ENCODE measurements around the gene PARD3B. TPM values are rescaled to one million over a fixed set of nuclear protein-coding genes. Genes with fewer than 3 reads are reported as not detected.

PARD3B gene
- total RNA-seq, 4 donors from 2014 or later = 6.5 to 17.3 (median 12.7) TPM

- intact Hi-C loops (cut with DNase I; ENCODE audit: low total_unique reads) = no loop called here
- 46 to 57% methylated on average over 5 of the region's 5 CpGs for WGBS, 2 donors
- DNase-seq (ENCODE audit: low spot score in 2 of 2) = no peak
- H3K4me3 ChIP-seq (ENCODE audit: low read depth, poor library complexity, severe bottlenecking) = no peak overlapping the region
- TF ChIP-seq CTCF (IDR thresholded peaks at IDR 0.05) = no peak
- no peak for TF ChIP-seq POLR2A (IDR thresholded peaks at IDR 0.05)
Measured at GRCh38 chr2:205539603-205540002, 994.3 kb downstream of the PARD3B start.

- no peak overlapping the region for H3K4me3 ChIP-seq (ENCODE audit: low read depth, poor library complexity, severe bottlenecking)
- intact Hi-C loops (cut with DNase I; ENCODE audit: low total_unique reads) = no loop called here
- no peak for TF ChIP-seq CTCF (IDR thresholded peaks at IDR 0.05)
- no peak for TF ChIP-seq POLR2A (IDR thresholded peaks at IDR 0.05)
- no peak for DNase-seq (ENCODE audit: low spot score in 2 of 2)
- 50 to 57% methylated on average over 5 of the region's 5 CpGs for WGBS, 2 donors
Measured at GRCh38 chr2:205540036-205540435, 994.8 kb downstream of the PARD3B start.

- TF ChIP-seq CTCF (IDR thresholded peaks at IDR 0.05) (no peak), POLR2A (IDR thresholded peaks at IDR 0.05) (no peak)
- intact Hi-C loops (cut with DNase I; ENCODE audit: low total_unique reads) = no loop called here
- WGBS, 2 donors = 84 to 86% methylated on average over 5 of the region's 5 CpGs
Measured at GRCh38 chr2:205543262-205543843, 998.1 kb downstream of the PARD3B start.

GRCh38 chr2:205543937-205544702 lies 998.8 kb downstream of the PARD3B start:
- TF ChIP-seq POLR2A (IDR thresholded peaks at IDR 0.05) = no peak
- intact Hi-C loops (cut with DNase I; ENCODE audit: low total_unique reads) = no loop called here
- H3K4me3 ChIP-seq (ENCODE audit: low read depth, poor library complexity, severe bottlenecking) = no peak overlapping the region
- no peak for DNase-seq (ENCODE audit: low spot score in 2 of 2)
- WGBS, 2 donors = 13 to 41% methylated on average over 2 of the region's 2 CpGs

More at GRCh38 chr2:205543262-205543843, 998.1 kb downstream of the PARD3B start:
- H3K4me3 ChIP-seq (ENCODE audit: low read depth, poor library complexity, severe bottlenecking) = no peak overlapping the region
- no peak for DNase-seq (ENCODE audit: low spot score in 2 of 2)

GRCh38 chr2:205545971-205546816 lies 1000.9 kb downstream of the PARD3B start:
- intact Hi-C loops (cut with DNase I; ENCODE audit: low total_unique reads) = no loop called here
- TF ChIP-seq CTCF (IDR thresholded peaks at IDR 0.05) (no peak), POLR2A (IDR thresholded peaks at IDR 0.05) (no peak)
- WGBS, 2 donors = 88 to 91% methylated on average over 7 of the region's 7 CpGs
- DNase-seq (ENCODE audit: low spot score in 2 of 2) = no peak
- no peak overlapping the region for H3K4me3 ChIP-seq (ENCODE audit: low read depth, poor library complexity, severe bottlenecking)

All from lower leg skin (tissue), 4 donors.